ENCODE data around the gene FCHSD2. TPM values are rescaled to one million over a fixed set of nuclear protein-coding genes. Genes with fewer than 3 reads are reported as not detected.

FCHSD2 gene
- total RNA-seq, 1 donor from 2014 or later, result 32.8 TPM

DNA sequence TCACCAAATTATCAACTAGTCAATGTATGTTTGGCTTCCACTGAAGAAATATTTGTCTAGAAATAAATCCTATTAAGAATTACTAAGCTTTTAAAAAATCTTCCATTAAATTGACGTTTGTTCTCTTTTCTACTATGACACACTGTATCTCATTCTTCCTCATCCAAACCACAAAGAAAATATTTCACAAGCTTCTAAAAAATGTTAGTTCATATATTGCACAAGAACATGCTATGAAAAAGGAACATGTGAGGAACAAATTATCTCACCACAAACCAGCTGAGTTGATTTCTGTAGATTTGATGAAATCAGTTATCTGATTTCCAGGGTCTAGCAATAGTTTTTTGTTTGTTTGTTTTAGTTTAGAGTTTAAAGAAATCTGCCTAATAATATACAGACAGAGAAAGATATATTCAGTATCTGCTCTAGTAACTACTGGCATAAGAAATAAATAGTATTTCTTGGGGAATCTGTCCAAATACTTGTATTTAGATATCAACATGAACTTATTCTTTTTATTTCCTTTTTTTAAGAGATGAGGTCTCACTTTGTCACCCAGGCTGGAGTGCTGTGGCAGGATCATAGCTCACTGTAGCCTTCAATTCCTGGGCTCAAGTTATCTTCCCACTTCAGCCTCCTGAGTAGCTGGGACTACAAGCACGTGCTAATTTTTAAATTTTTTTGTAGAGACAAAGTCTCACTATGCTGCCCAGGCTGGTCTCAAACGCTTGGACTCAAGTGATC, 166.2 kb downstream of the FCHSD2 start:
- DNase-seq (ENCODE audit: extremely low read depth, low read depth, low spot score), result no peak

- no peak for DNase-seq (ENCODE audit: extremely low read depth, low read depth, low spot score)
Measured at GRCh38 chr11:72974487-72975205, 167.5 kb downstream of the FCHSD2 start.

GRCh38 chr11:72972496-72973128, 169.5 kb downstream of the FCHSD2 start:
- DNase-seq (ENCODE audit: extremely low read depth, low read depth, low spot score), result no peak

GRCh38 chr11:72971192-72971967, 170.7 kb downstream of the FCHSD2 start:
- DNase-seq (ENCODE audit: extremely low read depth, low read depth, low spot score), result no peak

DNA sequence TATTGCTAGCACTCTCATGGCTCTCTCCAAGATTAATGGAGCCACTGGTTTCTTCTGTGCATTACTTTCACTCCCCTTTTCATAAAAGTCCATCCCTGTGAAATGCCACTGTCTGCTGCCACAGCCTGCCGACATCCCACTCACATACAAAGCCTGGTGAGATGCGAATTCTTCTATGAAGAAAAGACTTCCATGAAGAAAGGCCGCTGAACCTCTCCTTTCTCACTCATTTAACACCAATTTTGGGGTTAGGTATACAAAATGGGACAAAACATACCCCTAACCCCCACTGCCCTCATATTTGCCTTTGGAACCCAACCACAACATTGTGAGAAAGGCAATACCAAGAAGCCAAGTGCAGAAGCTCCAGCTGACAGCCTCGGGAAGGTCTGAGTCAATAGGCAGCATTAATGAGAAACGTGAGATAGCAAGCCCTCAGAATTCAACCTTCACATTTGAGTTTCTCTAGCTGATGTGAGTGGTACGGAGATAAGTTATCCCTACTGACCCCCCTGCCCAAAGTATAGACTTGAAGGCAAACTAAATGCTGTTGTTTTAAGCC, 171.5 kb downstream of the FCHSD2 start:
- DNase-seq (ENCODE audit: extremely low read depth, low read depth, low spot score), result no peak

DNA sequence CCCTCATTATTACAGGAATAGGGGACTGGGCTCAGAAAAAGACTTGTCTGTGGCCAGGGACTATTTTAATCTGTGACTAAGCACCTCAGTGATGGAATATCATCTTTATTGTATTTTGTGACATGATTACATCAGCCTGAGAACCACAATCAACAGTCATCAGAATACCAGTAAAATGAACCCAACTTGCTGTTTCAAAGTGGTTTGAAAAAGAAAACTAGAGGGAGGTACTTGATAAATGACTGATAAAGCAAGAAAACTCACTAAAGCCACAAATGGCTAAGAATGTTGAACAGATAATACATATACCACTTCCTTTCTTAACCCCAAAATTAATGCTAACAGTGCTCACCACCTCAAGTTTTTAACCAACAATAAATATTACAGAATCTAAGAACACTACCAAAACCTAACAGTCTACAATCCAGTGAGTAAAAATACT, 172.2 kb downstream of the FCHSD2 start:
- no peak for DNase-seq (ENCODE audit: extremely low read depth, low read depth, low spot score)

DNA sequence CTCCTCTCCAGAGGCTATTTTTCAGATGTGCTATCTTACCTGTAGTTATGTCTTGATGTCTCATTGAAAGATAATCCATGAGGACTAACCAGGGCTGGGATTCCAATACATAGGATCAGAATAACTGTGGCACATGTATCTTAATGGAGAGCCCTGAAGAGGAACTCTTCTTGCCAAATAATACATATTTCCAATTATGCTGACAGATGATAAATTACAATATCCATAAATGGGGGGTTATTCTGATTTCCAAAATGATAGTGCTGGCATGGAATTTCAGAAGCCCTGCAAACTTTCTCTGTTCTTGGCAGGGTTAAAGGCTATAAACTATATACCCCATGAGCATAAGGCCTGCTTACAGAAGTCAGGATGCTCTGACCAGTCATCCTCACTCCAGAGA, 173.7 kb downstream of the FCHSD2 start:
- no peak for DNase-seq (ENCODE audit: extremely low read depth, low read depth, low spot score)

GRCh38 chr11:72965672-72966071, 176.4 kb downstream of the FCHSD2 start:
- DNase-seq (ENCODE audit: extremely low read depth, low read depth, low spot score), result peak; percentile 56

- no peak for DNase-seq (ENCODE audit: extremely low read depth, low read depth, low spot score)
Measured at GRCh38 chr11:72962717-72963116, 179.4 kb downstream of the FCHSD2 start.

- no peak for DNase-seq (ENCODE audit: extremely low read depth, low read depth, low spot score)
Measured at GRCh38 chr11:72962084-72962483, 180.0 kb downstream of the FCHSD2 start.

DNA sequence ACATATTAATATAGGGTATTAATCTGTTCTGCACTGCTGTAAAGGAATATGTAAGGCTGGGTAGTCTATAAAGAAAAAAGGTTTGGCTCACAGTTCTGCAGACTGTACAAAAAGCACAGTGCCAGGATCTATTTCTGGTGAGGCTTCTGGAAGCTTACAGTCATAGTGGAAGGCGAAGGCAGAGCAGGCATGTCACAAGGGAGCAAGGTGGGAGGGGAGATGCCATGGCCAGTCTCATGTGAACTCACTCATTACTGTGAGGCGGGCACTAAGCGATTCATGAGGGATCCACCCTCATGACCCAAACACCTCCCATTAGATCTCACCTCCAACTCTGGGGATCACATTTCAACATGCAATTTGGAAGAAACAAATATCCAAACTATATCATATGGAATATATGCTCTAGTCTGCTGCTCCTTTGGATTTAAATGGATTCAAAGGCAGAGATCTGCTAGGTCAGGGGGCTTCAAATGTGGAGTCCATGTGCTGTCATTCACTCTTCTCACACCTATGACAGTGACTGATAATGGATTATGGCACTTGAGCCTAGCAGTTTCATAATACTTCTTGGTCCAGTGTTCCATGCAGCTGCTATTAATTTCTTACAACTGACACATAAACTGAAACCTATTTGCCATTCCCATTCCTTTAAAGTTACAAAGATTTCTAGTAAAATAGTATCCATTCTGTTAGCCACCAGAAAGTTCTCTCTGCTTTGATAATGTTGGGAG, 182.0 kb downstream of the FCHSD2 start:
- DNase-seq (ENCODE audit: extremely low read depth, low read depth, low spot score), result no peak

- DNase-seq (ENCODE audit: extremely low read depth, low read depth, low spot score), result no peak
Measured at GRCh38 chr11:72958791-72959190, 183.3 kb downstream of the FCHSD2 start.

DNA sequence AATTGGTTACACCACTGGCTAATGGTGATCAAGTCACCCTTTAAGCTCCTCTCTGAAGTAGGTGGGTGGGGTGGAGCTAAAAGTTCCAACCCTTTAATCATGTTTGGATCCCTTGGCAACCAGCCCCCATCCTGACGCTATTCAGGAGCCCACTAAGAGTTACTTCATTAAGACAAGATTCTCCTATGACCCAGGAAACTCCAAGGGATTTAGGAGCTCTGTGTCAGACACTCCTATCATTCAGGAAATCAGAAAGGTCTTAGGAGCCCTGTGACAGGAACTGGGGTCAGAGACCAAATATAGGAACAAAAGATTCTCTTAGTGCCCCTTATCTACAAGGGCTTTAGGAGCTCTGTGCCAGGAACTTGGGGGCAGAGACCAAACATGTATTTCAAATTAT, 186.7 kb downstream of the FCHSD2 start:
- DNase-seq (ENCODE audit: extremely low read depth, low read depth, low spot score), result no peak

- DNase-seq (ENCODE audit: extremely low read depth, low read depth, low spot score), result no peak
Measured at GRCh38 chr11:72954860-72955259, 187.3 kb downstream of the FCHSD2 start.

DNA sequence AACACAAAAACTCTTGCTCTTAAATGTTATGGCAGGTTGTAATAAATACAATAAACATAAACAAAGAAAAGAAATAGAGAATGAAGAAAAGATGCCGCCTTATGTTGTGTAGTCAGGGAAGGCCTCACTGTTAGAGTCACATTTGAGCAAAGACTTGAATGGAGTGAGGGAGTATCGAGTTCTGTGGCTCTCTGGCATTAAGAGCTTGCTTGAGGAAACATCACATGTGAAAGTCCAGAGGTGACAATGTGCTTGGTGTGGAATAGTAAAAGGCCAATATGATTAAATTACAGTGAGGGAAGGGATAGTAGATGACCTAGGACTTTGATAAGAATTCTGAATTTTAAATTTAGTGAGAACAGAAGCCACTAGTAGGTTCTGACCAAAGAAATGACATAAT, 188.5 kb downstream of the FCHSD2 start:
- no peak for DNase-seq (ENCODE audit: extremely low read depth, low read depth, low spot score)

GRCh38 chr11:72951888-72952287, 190.2 kb downstream of the FCHSD2 start:
- no peak for DNase-seq (ENCODE audit: extremely low read depth, low read depth, low spot score)

- DNase-seq (ENCODE audit: extremely low read depth, low read depth, low spot score), result no peak
Measured at GRCh38 chr11:72951193-72951592, 190.9 kb downstream of the FCHSD2 start.

DNA sequence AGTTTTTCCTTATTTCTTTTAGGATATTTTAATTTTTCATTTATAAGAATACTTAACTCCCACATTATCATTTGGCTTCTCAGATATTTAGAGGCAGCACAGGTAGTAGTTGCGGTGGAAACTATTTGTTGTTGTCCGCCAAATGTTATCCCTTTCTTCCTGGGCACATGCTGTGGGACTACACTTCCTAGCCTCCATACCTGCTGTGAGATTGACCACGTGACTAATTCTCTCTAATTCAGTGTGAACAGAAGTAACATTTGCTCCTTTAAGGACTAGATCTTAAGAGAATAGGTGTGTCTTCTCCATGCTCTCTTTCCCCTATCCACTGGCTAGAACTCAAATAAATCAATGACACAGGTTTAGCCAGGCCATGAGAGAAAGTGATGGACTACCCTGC, 191.4 kb downstream of the FCHSD2 start:
- no peak for DNase-seq (ENCODE audit: extremely low read depth, low read depth, low spot score)

DNA sequence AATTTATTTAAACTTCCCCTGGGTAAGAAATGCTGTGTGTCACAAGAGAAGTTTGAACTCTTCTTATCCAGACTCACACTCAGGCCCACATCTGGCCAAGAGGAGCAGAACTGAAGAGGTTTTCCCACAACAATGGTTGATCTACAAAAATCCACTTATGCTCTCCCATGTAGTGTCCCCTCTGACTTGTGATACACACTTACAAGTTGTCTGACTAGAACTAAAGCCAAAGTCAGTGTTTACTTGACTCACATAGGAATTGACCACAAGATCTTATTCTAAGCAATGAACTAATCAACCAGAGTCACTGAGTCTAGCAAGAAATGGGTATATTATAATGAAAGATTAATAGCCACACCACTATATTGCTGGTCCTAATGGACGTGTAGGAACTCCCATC, 194.9 kb downstream of the FCHSD2 start:
- DNase-seq (ENCODE audit: extremely low read depth, low read depth, low spot score), result no peak

- no peak for DNase-seq (ENCODE audit: extremely low read depth, low read depth, low spot score)
Measured at GRCh38 chr11:72943664-72944063, 198.5 kb downstream of the FCHSD2 start.
